Measurements from ENCODE around the gene TBX4.

The TBX4 gene

GRCh38 chr17:61470530-61471136 lies 18.4 kb downstream of the TBX4 start:
- TF ChIP-seq, protein P1, sequence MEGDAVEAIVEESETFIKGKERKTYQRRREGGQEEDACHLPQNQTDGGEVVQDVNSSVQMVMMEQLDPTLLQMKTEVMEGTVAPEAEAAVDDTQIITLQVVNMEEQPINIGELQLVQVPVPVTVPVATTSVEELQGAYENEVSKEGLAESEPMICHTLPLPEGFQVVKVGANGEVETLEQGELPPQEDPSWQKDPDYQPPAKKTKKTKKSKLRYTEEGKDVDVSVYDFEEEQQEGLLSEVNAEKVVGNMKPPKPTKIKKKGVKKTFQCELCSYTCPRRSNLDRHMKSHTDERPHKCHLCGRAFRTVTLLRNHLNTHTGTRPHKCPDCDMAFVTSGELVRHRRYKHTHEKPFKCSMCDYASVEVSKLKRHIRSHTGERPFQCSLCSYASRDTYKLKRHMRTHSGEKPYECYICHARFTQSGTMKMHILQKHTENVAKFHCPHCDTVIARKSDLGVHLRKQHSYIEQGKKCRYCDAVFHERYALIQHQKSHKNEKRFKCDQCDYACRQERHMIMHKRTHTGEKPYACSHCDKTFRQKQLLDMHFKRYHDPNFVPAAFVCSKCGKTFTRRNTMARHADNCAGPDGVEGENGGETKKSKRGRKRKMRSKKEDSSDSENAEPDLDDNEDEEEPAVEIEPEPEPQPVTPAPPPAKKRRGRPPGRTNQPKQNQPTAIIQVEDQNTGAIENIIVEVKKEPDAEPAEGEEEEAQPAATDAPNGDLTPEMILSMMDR (conservative IDR thresholded peaks at IDR 0.05; ENCODE audit: low read length): no peak; the same call in 1 of the 2 replicates
- no peak for TF ChIP-seq EZH2phosphoT487 (IDR thresholded peaks at IDR 0.05; ENCODE audit: borderline replicate concordance)

GRCh38 chr17:61474235-61474927 lies 22.2 kb downstream of the TBX4 start:
- no peak overlapping the region for H3K4me3 ChIP-seq (ENCODE audit: low read length, poor library complexity, severe bottlenecking)
- H3K9me3 ChIP-seq (ENCODE audit: insufficient read depth, low read depth, low read length): no peaks in the 10 kb centered on the region
- no peak for TF ChIP-seq EZH2phosphoT487 (IDR thresholded peaks at IDR 0.05; ENCODE audit: borderline replicate concordance)
- TF ChIP-seq, protein P1 (conservative IDR thresholded peaks at IDR 0.05; ENCODE audit: low read length): no peak
- no peak overlapping the region for H3K4me2 ChIP-seq (ENCODE audit: low read depth, low read length, poor library complexity, severe bottlenecking)
- no peak overlapping the region for H3K9ac ChIP-seq (ENCODE audit: low read depth, low read length, poor library complexity, severe bottlenecking)
- H3K79me2 ChIP-seq (ENCODE audit: insufficient read depth, low read length): no peaks in the 10 kb centered on the region
- no peaks in the 10 kb centered on the region for H3K4me1 ChIP-seq (ENCODE audit: insufficient read depth, low read length, poor library complexity, severe bottlenecking)
- H3K9me2 ChIP-seq (replicated peaks; ENCODE audit: low read depth, low read length): no peaks in the 10 kb centered on the region
- H2AFZ ChIP-seq (ENCODE audit: low read length): no peak overlapping the region
- no peaks in the 10 kb centered on the region for H4K20me1 ChIP-seq (ENCODE audit: insufficient read depth, low read length, poor library complexity, severe bottlenecking)
- H3F3A ChIP-seq (ENCODE audit: low read depth): no peaks in the 10 kb centered on the region
- H3K36me3 ChIP-seq (ENCODE audit: insufficient read depth, low read length): no peaks in the 10 kb centered on the region
- H3K27me3 ChIP-seq (ENCODE audit: insufficient read depth, low read length, poor library complexity, severe bottlenecking): no peaks in the 10 kb centered on the region

More at GRCh38 chr17:61470530-61471136, 18.4 kb downstream of the TBX4 start:
- H3F3A ChIP-seq (ENCODE audit: low read depth): no peaks in the 10 kb centered on the region
- no peak overlapping the region for H3K9ac ChIP-seq (ENCODE audit: low read depth, low read length, poor library complexity, severe bottlenecking)
- no peak overlapping the region for H3K4me3 ChIP-seq (ENCODE audit: low read length, poor library complexity, severe bottlenecking)
- no peaks in the 10 kb centered on the region for H3K9me2 ChIP-seq (replicated peaks; ENCODE audit: low read depth, low read length)
- H3K36me3 ChIP-seq (ENCODE audit: insufficient read depth, low read length): no peaks in the 10 kb centered on the region
- H3K27me3 ChIP-seq (ENCODE audit: insufficient read depth, low read length, poor library complexity, severe bottlenecking): no peaks in the 10 kb centered on the region
- no peaks in the 10 kb centered on the region for H3K9me3 ChIP-seq (ENCODE audit: insufficient read depth, low read depth, low read length)
- H3K4me1 ChIP-seq (ENCODE audit: insufficient read depth, low read length, poor library complexity, severe bottlenecking): peaks cover 9% of the 10 kb centered on the region
- H3K79me2 ChIP-seq (ENCODE audit: insufficient read depth, low read length): no peaks in the 10 kb centered on the region
- H3K4me2 ChIP-seq (ENCODE audit: low read depth, low read length, poor library complexity, severe bottlenecking): no peak overlapping the region
- H4K20me1 ChIP-seq (ENCODE audit: insufficient read depth, low read length, poor library complexity, severe bottlenecking): no peaks in the 10 kb centered on the region
- H2AFZ ChIP-seq (ENCODE audit: low read length): no peak overlapping the region

DNA sequence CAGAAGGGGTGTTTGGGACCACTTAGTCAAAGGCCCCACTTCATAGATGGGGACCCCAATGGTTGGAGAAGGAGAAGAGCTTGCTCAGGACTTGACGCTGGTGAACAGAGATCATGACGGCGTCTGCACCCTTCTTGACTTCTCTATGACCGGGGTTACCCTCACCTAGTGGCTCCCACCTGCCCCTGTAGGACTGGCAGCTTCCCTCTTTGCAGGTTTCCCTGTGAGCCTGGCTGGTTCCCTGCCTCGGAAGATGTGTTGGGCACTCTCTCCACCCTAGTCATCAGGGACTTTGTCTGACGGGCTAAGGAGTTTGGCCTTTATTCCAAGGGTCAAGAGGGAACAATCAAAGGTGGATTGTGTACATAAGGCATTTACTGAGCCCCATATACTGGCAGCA lies 22.7 kb downstream of the TBX4 start:
- H3K36me3 ChIP-seq (ENCODE audit: insufficient read depth, low read length): no peaks in the 10 kb centered on the region
- H3K4me2 ChIP-seq (ENCODE audit: low read depth, low read length, poor library complexity, severe bottlenecking): no peak overlapping the region
- no peaks in the 10 kb centered on the region for H3K79me2 ChIP-seq (ENCODE audit: insufficient read depth, low read length)
- H3K9me2 ChIP-seq (replicated peaks; ENCODE audit: low read depth, low read length): no peaks in the 10 kb centered on the region
- no peaks in the 10 kb centered on the region for H3K4me1 ChIP-seq (ENCODE audit: insufficient read depth, low read length, poor library complexity, severe bottlenecking)
- no peak for TF ChIP-seq EZH2phosphoT487 (IDR thresholded peaks at IDR 0.05; ENCODE audit: borderline replicate concordance)
- TF ChIP-seq, protein P1 (conservative IDR thresholded peaks at IDR 0.05; ENCODE audit: low read length): no peak
- no peak overlapping the region for H3K4me3 ChIP-seq (ENCODE audit: low read length, poor library complexity, severe bottlenecking)
- H3K9me3 ChIP-seq (ENCODE audit: insufficient read depth, low read depth, low read length): no peaks in the 10 kb centered on the region
- no peaks in the 10 kb centered on the region for H4K20me1 ChIP-seq (ENCODE audit: insufficient read depth, low read length, poor library complexity, severe bottlenecking)
- H3K9ac ChIP-seq (ENCODE audit: low read depth, low read length, poor library complexity, severe bottlenecking): no peak overlapping the region
- no peak overlapping the region for H2AFZ ChIP-seq (ENCODE audit: low read length)
- H3F3A ChIP-seq (ENCODE audit: low read depth): no peaks in the 10 kb centered on the region
- H3K27me3 ChIP-seq (ENCODE audit: insufficient read depth, low read length, poor library complexity, severe bottlenecking): no peaks in the 10 kb centered on the region
